Bronchial epithelial cell (primary cell): ENCODE data around the gene ANKS1B. TPM values are rescaled to one million over a fixed set of nuclear protein-coding genes. Genes with fewer than 3 reads are reported as not detected.

Experiments
- DNase-seq: peaks from one replicate; pipeline ENCODE4 v3.0.0-alpha.2; 2010; ENCODE audit warnings: low read depth
- FAIRE-seq: peaks from 2 replicates; lab custom pipeline; 2011; peaks lifted over from hg19 to GRCh38; lab: Jason Lieb, UNC
- H3K27me3 ChIP-seq: 2 replicates; pipeline ENCODE4 v1.5.1; 2011; ENCODE audit warnings: low read length; ENCODE audit not compliant: control insufficient read depth, insufficient read depth
- H3K36me3 ChIP-seq: 2 replicates; pipeline ENCODE4 v1.5.1; 2011; ENCODE audit warnings: low read length; ENCODE audit not compliant: control insufficient read depth, insufficient read depth
- H3K4me3 ChIP-seq: 2 replicates; pipeline ENCODE4 v1.5.1; 2011; ENCODE audit warnings: mild to moderate bottlenecking, low read depth, low read length, control low read depth
- CTCF ChIP-seq: IDR thresholded peaks from 2 replicates; pipeline ENCODE4 v1.5.1; 2011; ENCODE audit warnings: mild to moderate bottlenecking, moderate library complexity, low read length, control low read depth, inconsistent platforms; ENCODE audit not compliant: insufficient read depth, severe bottlenecking
- total RNA-seq: library from RNA; depleted of rRNA; stranded (reverse); fragments of >200 nt; gene quantifications from 2 replicates; pipeline ENCODE4 v1.2.1, GENCODE V29; 2014

ANKS1B gene
- total RNA-seq, 1 donor from 2014 or later = 0.26 TPM

GRCh38 chr12:99027461-99027860 is 957.3 kb downstream of the ANKS1B start:
- Histone ChIP-seq H3K4me3 (no peak overlapping the region), H3K36me3 (no peaks in the 10 kb centered on the region), H3K27me3 (no peaks in the 10 kb centered on the region)
- no peak for TF ChIP-seq CTCF
- DNase-seq = peak; percentile 83
- peak; percentile 91 for FAIRE-seq

GRCh38 chr12:99027055-99027393 is 957.7 kb downstream of the ANKS1B start:
- Histone ChIP-seq H3K4me3 (no peak overlapping the region), H3K27me3 (no peaks in the 10 kb centered on the region), H3K36me3 (no peaks in the 10 kb centered on the region)
- FAIRE-seq (no peak), DNase-seq (no peak)
- TF ChIP-seq CTCF = no peak

GRCh38 chr12:99026332-99027054 is 958.2 kb downstream of the ANKS1B start:
- Histone ChIP-seq H3K36me3 (no peaks in the 10 kb centered on the region), H3K4me3 (no peak overlapping the region), H3K27me3 (no peaks in the 10 kb centered on the region)
- FAIRE-seq (no peak), DNase-seq (no peak)
- no peak for TF ChIP-seq CTCF

- FAIRE-seq (no peak), DNase-seq (no peak)
- TF ChIP-seq CTCF = no peak
- no peaks in the 10 kb centered on the region for H3K27me3 ChIP-seq
- no peaks in the 10 kb centered on the region for H3K36me3 ChIP-seq
- no peak overlapping the region for H3K4me3 ChIP-seq
These were observed 959.9 kb downstream of the ANKS1B start for GRCh38 chr12:99024870-99025269.

- Histone ChIP-seq H3K27me3 (no peaks in the 10 kb centered on the region), H3K4me3 (no peak overlapping the region), H3K36me3 (no peaks in the 10 kb centered on the region)
- no peak for TF ChIP-seq CTCF
- FAIRE-seq = no peak
- peak; percentile 4 for DNase-seq
These were observed 960.5 kb downstream of the ANKS1B start for GRCh38 chr12:99024191-99024590.

GRCh38 chr12:99020871-99021270 is 963.9 kb downstream of the ANKS1B start:
- peak; percentile 70 for DNase-seq

More at GRCh38 chr12:99020871-99021270, 963.9 kb downstream of the ANKS1B start:
- Histone ChIP-seq H3K27me3 (no peaks in the 10 kb centered on the region), H3K36me3 (no peaks in the 10 kb centered on the region), H3K4me3 (no peak overlapping the region)
- TF ChIP-seq CTCF = no peak
- no peak for FAIRE-seq
